ENCODE results near the gene NAGLU.

Gene NAGLU

DNA sequence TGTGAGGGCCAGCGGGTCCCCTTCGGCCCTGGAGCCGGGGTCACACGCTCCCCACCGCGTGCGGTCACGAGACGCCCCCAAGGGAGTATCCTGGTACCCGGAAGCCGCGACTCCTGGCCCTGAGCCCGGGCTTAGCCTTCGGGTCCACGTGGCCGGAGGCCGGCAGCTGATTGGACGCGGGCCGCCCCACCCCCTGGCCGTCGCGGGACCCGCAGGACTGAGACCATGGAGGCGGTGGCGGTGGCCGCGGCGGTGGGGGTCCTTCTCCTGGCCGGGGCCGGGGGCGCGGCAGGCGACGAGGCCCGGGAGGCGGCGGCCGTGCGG lies at the start of gene NAGLU:
NAGLU (plus strand) TSS at position 194 of the 324 bp plus-strand sequence; CDS start at position 226, 32 bp downstream.
- peak; percentile 70 for DNase-seq (ENCODE audit: low read depth)

GRCh38 chr17:42488032-42488431 lies 48.0 kb upstream of the NAGLU start:
- DNase-seq (ENCODE audit: low read depth): no peak

DNA sequence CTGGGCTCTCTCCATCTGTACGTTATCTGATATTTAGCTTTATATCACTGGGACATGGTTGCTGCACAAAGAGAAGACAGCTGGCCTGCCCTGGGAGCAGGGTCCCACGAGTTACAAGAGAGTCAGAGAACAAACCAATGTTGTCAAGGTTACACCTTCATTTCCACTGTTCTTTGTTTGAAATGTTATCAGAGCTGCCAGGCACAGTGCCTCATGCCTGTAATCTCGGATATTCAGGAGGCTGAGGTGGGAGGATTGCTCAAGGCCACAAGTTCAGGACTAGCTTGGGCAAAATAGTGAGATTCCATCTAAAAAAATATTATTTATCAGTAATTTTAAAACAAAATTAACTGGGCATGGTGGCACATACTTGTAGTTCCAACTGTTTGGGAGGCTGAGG lies 42.7 kb upstream of the NAGLU start:
- DNase-seq (ENCODE audit: low read depth): no peak

DNA sequence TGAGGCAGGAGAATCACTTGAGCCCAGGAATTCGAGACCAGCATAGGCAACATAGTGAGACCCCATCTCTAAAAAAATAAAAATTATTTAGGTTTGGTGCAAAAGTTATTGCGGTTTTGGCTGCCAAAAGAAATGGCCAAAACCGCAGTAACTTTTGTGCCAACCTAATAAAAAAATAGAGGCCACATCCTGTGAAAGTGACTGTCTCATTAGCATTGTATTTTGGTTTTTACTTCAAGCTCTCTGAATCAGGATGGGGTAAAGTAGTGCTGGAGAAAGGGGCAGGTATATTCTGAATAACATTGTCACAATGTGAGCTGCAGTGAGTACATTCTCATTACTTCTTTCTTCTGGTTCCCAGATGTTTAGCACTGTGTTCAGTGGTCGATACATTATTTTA lies 41.4 kb upstream of the NAGLU start:
- no peak for DNase-seq (ENCODE audit: low read depth)

- DNase-seq (ENCODE audit: low read depth): no peak
Observed at GRCh38 chr17:42498828-42499227, 37.2 kb upstream of the NAGLU start.

GRCh38 chr17:42502091-42502490 lies 34.0 kb upstream of the NAGLU start:
- no peak for DNase-seq (ENCODE audit: low read depth)

- DNase-seq (ENCODE audit: low read depth): no peak
Observed at GRCh38 chr17:42502926-42503325, 33.1 kb upstream of the NAGLU start.

GRCh38 chr17:42507671-42508070 lies 28.4 kb upstream of the NAGLU start:
- no peak for DNase-seq (ENCODE audit: low read depth)

DNA sequence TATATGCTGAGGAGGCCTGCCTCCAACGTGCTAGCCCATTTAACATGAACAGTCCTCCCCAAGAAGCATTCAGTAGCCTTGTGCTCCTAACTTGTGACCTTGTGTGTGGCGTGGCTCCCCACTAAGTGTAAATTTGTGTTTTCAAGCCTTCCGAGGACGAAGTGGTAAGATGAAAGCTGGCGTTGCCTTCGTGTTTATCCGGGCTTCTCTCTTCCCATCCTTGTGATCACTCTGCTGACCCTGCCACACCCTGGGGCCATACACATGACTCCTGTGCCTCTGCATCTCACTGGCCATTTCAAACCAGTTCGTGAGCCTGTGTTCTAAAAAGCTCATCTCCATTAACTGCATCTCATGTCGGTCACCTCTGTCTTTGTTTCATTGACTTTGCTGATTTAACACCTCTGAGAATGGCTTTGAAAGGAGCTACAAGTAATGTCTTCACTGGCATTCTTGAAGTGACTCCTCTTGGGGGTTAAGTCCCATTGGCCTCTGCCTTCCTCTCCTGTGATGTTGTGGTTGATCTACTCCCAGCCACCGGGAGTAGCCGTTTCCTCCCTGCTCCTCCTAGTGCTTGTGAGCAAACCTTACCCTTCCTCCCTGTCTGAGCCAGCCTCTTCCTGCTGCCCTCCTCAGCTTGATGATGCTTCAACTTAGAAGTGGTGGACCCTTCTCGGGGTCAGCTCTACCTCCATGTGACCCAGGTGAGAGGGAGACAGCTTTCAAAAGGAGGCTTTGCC lies 27.4 kb upstream of the NAGLU start:
- DNase-seq (ENCODE audit: low read depth): no peak

DNA sequence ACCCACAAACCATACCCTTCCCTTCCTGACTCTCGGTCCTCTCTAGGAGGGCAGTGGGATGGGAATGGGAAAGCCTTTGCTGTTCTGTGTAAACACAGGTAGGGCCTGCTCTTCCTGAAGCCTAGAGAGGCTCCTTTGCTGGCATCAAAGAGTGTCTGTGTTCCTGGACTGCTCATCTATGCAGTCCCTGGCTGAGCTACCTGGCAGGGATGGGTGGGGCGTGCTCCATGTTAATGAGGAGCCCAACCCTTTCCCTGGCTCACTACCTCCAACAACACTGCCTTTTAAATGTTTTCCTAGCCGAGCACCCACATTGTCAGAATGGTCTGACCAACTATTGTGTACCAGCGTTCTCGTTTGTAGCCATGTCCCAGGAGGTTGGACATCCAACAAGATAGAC lies 26.6 kb upstream of the NAGLU start:
- DNase-seq (ENCODE audit: low read depth): no peak

DNA sequence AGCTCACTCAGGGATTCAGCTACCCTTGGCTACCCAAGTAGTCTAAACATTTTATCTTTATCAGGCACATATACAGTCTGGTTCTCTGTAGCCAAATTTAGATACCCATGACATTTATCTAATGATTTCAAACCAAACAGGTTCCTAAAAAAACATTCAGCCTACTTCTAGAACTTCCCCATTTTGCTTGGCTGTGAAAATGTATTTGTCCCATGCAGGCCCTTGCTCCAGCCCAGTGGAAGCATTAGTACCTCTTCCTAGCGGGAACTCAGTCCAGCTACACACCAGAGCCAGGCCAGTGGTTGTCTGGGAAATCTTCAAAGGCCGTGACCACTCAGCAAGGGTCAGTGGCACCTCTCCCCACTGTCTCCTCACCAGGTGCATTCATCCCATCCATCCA lies 26.2 kb upstream of the NAGLU start:
- no peak for DNase-seq (ENCODE audit: low read depth)

DNA sequence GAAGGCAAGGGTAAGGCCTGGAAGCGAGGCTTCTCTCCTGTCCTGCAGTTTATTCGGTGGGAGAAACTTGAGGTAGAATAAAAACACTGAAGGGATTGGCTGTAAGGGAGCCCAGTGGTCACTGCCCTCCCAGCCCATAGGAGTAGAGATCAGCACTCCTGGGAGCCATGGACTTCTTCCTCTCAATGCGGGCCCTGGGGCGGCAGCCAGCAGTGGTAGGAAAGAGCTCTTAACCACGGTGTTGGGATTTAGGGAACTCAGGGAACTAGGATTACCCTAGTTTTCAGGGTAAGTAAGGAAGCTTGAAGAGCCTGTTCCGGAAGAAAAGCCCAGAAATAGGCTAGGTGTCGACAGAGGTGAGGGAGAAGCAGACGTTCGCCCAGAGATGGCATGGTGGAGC lies 23.8 kb upstream of the NAGLU start:
- DNase-seq (ENCODE audit: low read depth): no peak

GRCh38 chr17:42512733-42513251 lies 23.2 kb upstream of the NAGLU start:
- no peak for DNase-seq (ENCODE audit: low read depth)

DNA sequence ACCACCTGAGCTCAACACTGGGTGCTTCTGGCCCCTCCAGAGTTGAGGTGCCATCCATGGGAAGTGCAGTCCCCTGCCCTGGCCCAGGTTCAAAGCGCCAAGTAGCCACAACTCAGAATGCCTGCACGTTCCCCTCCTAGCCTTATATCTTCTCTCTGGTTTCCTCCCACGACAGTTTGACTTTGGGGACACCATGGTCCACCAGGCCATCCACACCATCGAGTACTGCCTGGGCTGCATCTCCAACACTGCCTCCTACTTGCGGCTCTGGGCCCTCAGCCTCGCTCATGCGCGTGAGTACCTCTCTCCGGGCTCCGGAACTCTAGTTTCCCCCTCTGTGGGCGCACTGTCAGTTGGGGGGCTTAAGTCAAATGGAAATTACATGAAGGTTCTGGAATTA lies 22.4 kb upstream of the NAGLU start:
- no peak for DNase-seq (ENCODE audit: low read depth)

DNA sequence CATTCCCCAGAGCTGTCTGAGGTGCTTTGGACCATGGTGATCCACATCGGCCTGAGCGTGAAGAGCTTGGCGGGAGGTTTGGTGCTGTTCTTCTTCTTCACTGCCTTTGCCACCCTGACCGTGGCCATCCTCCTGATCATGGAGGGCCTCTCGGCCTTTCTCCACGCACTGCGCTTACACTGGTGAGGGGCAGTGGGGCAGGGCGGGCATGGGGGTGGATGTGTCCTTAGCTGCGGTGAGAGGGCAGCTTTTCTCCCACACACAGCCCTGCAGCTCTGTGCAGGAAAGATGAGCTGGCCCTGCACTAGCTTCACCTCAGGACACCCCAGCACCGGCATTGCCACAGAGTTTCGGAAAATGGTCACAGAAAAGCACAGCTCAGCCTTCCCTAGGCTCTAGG lies 21.8 kb upstream of the NAGLU start:
- no peak for DNase-seq (ENCODE audit: low read depth)

- DNase-seq (ENCODE audit: low read depth): no peak
Observed at GRCh38 chr17:42514867-42515266, 21.2 kb upstream of the NAGLU start.

- DNase-seq (ENCODE audit: low read depth): peak; percentile 63
Observed at GRCh38 chr17:42517516-42517915, 18.5 kb upstream of the NAGLU start.

- DNase-seq (ENCODE audit: low read depth): no peak
Observed at GRCh38 chr17:42518046-42518754, 17.8 kb upstream of the NAGLU start.

GRCh38 chr17:42518755-42519545 lies 17.1 kb upstream of the NAGLU start:
- DNase-seq (ENCODE audit: low read depth): no peak

DNA sequence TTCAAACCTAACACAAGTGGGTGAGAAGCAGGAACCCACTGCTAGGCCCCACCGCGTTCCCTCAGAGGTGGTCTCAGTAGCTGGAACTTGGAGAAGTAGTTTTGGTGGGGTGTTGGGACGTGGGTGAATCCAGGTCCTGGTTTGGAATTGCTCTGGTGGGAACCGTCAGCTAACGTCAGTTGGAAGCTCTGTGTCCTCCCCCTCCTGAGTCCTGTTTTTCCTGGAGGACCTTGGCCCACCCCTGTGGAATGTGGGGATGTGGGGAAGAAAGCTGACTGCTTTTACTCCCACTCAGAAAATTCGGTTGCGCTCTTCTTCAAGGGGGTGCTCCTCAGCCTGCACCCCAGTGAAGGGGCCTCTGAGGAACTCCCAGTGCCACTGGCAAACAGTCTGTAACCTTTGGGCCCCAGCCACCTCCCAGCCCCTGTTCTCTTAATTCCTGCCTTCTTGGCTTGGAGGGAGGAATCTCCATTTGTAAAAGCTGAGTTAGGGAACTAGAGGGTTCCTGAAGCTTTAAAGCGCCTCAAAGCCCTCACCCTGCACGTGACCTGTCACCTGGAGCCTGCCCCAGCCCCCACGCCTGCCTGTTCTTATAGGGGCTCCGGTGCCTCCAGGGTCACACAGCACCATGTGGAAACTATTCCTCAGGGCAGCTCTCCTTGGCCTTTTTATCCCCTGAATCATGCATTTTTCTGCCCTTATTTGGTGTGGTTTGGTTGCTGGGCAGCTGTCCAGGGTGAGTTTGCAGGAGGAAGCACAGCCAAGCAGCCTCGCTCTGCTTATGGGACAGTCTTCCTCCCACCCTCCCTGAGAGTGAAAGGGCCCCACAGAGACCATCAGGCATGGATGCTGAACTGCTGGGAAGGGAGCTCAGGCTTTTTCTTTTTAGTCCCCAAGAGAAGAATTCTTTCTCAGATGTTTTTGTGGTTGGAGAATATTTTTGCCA lies 16.2 kb upstream of the NAGLU start:
- no peak for DNase-seq (ENCODE audit: low read depth)

GRCh38 chr17:42520540-42520951 lies 15.5 kb upstream of the NAGLU start:
- DNase-seq (ENCODE audit: low read depth): no peak

DNA sequence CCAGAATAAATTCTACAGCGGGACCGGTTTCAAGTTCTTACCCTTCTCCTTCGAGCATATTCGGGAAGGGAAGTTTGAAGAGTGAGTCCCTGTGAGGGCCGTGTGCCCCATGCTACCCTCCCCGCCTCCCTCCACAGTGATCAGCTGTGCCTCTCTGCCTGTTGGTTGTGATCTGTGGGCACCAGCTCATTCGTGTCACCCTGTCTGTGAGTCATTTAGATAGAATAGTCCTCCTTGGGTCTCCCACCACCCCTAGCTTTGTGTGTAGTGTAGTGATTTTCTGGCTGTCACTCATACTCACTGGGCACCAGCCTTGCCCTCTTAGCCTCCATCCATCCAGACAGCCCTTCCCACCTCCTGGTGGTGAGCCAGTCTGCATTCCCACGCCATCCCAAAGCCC lies 15.0 kb upstream of the NAGLU start:
- no peak for DNase-seq (ENCODE audit: low read depth)
